NK-92 (cell line): ENCODE data around the gene SHROOM1.

Experiments used
- DNase-seq: peaks from one replicate; lab custom pipeline; 2025; ENCODE audit not compliant: unreplicated experiment; lab: John Stamatoyannopoulos, UW

Gene SHROOM1

GRCh38 chr5:132853790-132854189 is 23.3 kb upstream of the SHROOM1 start:
- no peak for DNase-seq

GRCh38 chr5:132853323-132853722 is 22.9 kb upstream of the SHROOM1 start:
- no peak for DNase-seq

GRCh38 chr5:132850066-132850465 is 19.6 kb upstream of the SHROOM1 start:
- no peak for DNase-seq

GRCh38 chr5:132849347-132849746 is 18.9 kb upstream of the SHROOM1 start:
- DNase-seq: no peak

- no peak for DNase-seq
These were observed 17.8 kb upstream of the SHROOM1 start for GRCh38 chr5:132848270-132848669.

GRCh38 chr5:132841305-132841704 is 10.9 kb upstream of the SHROOM1 start:
- no peak for DNase-seq

- DNase-seq: no peak
These were observed 10.4 kb upstream of the SHROOM1 start for GRCh38 chr5:132840896-132841295.

GRCh38 chr5:132840313-132840712 is 9.9 kb upstream of the SHROOM1 start:
- DNase-seq: no peak

GRCh38 chr5:132839426-132840301 is 9.2 kb upstream of the SHROOM1 start:
- no peak for DNase-seq

GRCh38 chr5:132838516-132839282 is 8.3 kb upstream of the SHROOM1 start:
- no peak for DNase-seq

- DNase-seq: no peak
These were observed 7.4 kb upstream of the SHROOM1 start for GRCh38 chr5:132837868-132838267.

- no peak for DNase-seq
These were observed 6.4 kb upstream of the SHROOM1 start for GRCh38 chr5:132836852-132837251.

GRCh38 chr5:132834057-132834456 is 3.6 kb upstream of the SHROOM1 start:
- no peak for DNase-seq

GRCh38 chr5:132832612-132833011 is 2.2 kb upstream of the SHROOM1 start:
- no peak for DNase-seq

- no peak for DNase-seq
These were observed 831 bp upstream of the SHROOM1 start for GRCh38 chr5:132831095-132831860.

GRCh38 chr5:132829742-132830435 is 558 bp downstream of the SHROOM1 start:
- DNase-seq: no peak

GRCh38 chr5:132828846-132829494 is 1.5 kb downstream of the SHROOM1 start:
- DNase-seq: no peak

GRCh38 chr5:132827943-132828673 is 2.3 kb downstream of the SHROOM1 start:
- no peak for DNase-seq

- no peak for DNase-seq
These were observed 3.9 kb downstream of the SHROOM1 start for GRCh38 chr5:132826424-132827082.
